K562 (cell line): Measurements from ENCODE around the gene ZNF620. TPM values are rescaled to one million over a fixed set of nuclear protein-coding genes. Genes with fewer than 3 reads are reported as not detected.

Experiments
- AFF1 ChIP-seq, 2 experiments: fragments of 450-650 bp; IDR thresholded peaks; 2 replicates each; pipeline ENCODE4 v1.6.1; 2018; ENCODE audit warnings: mild to moderate bottlenecking in 2 of 2, low read depth in 1 of 2; ENCODE audit not compliant: partially characterized antibody in 2 of 2
- ATF3 ChIP-seq, 2 experiments: fragments of 450-650 bp in 1 of 2; sonication (generic) in 1 of 2; formaldehyde crosslinking in 1 of 2; IDR thresholded peaks in 1 of 2; conservative IDR thresholded peaks in 1 of 2; 2 replicates each; pipeline versions ENCODE4 v1.6.1 to v1.8.1; 2016 to 2023; ENCODE audit warnings: mild to moderate bottlenecking in 2 of 2, moderate library complexity in 2 of 2, inconsistent platforms in 1 of 2, missing genetic modification reagents in 1 of 2
- BACH1 ChIP-seq: fragments of 200-800 bp; sonication (Bioruptor generic); IDR thresholded peaks from 2 replicates; pipeline ENCODE4 v1.6.1; 2016; ENCODE audit warnings: missing genetic modification characterization, missing compliant biosample characterization
- CHAMP1 ChIP-seq: fragments of 450-650 bp; IDR thresholded peaks from 2 replicates; pipeline ENCODE4 v1.6.1; 2016; ENCODE audit warnings: mild to moderate bottlenecking
- MCM5 ChIP-seq: fragments of 450-650 bp; IDR thresholded peaks from 2 replicates; pipeline ENCODE4 v1.6.1; 2016; ENCODE audit warnings: low read depth
- NR3C1 ChIP-seq: sonication (generic); formaldehyde crosslinking; IDR thresholded peaks from 2 replicates; pipeline ENCODE4 v1.8.1; 2022; ENCODE audit warnings: missing genetic modification reagents
- PRDM10 ChIP-seq: fragments of 450-650 bp; IDR thresholded peaks from 2 replicates; pipeline ENCODE4 v1.6.1; 2018; ENCODE audit not compliant: partially characterized antibody
- RAD21 ChIP-seq, 2 experiments: fragments of 250-450 bp in 1 of 2; fragments of 450-650 bp in 1 of 2; sonication (Bioruptor Pico) in 1 of 2; formaldehyde crosslinking in 1 of 2; IDR thresholded peaks in 1 of 2; conservative IDR thresholded peaks in 1 of 2; 2 replicates each; pipeline versions ENCODE4 v1.4.0 to v1.8.0; 2020 to 2022; ENCODE audit warnings: mild to moderate bottlenecking in 2 of 2, moderate library complexity in 1 of 2
- SIN3A ChIP-seq, 2 experiments: fragments of 150-350 bp in 1 of 2; IDR thresholded peaks; 2 replicates each; pipeline ENCODE4 v1.6.1; 2011 to 2016; ENCODE audit warnings: borderline replicate concordance in 2 of 2, low read depth in 2 of 2, low read length in 2 of 2, mild to moderate bottlenecking in 2 of 2, moderate library complexity in 2 of 2; ENCODE audit not compliant: control insufficient read depth in 1 of 2
- SIX5 ChIP-seq, 2 experiments: IDR thresholded peaks; 2 replicates each; pipeline ENCODE4 v1.6.1; 2011; ENCODE audit warnings: low read length in 2 of 2, borderline replicate concordance in 1 of 2, low read depth in 1 of 2, mild to moderate bottlenecking in 1 of 2, moderate library complexity in 1 of 2; ENCODE audit not compliant: insufficient read depth in 1 of 2
- TCF15 ChIP-seq: fragments of 250-450 bp; sonication (Bioruptor Pico); IDR thresholded peaks from 2 replicates; pipeline ENCODE4 v1.8.0; 2022; ENCODE audit warnings: moderate library complexity, mild to moderate bottlenecking, inconsistent platforms
- polyA plus RNA-seq, 8 experiments: library from polyadenylated mRNA; depleted of rRNA in 4 of 8; stranded (reverse) in 5 of 8; unstranded in 3 of 8; fragments of >200 nt; fragmentation: Nextera tagmentation in 2 of 8; fragmentation: Illumina TruSeq in 1 of 8; extraction: Ambion mirVana in 2 of 8; extraction: Trizol in 1 of 8; gene quantifications; 2 replicates each; pipeline versions ENCODE4 v1.2.1 to v1.2.3, GENCODE V29; 2011 to 2014; ENCODE audit warnings: inconsistent platforms in 1 of 8, missing spikeins in 1 of 8
- total RNA-seq, 7 experiments: library from RNA; depleted of rRNA in 6 of 7; stranded (reverse); fragments of >200 nt in 6 of 7; fragmentation: Illumina TruSeq in 2 of 7; extraction: Trizol in 2 of 7; gene quantifications; 2 replicates each; pipeline versions ENCODE4 v1.2.1 to v1.2.3, GENCODE V29; 2011 to 2021; ENCODE audit warnings: low replicate concordance in 1 of 7

ZNF620 gene
- total and polyA plus RNA-seq, 9 of the 15 experiments (the other 6 are each of a cell fraction or from before 2014, with no cell fraction given), result 1.2 to 5.5 (median 3.3) TPM

GRCh38 chr3:40456940-40457823, 48.7 kb upstream of the ZNF620 start, which contains the start of gene RPL14 (continued):
- no peak for TF ChIP-seq PRDM10
- TF ChIP-seq ATF3 (IDR thresholded peaks at IDR 0.05), result no peak
- TF ChIP-seq ATF3 (CRISPR knock-in tag; conservative IDR thresholded peaks at IDR 0.05), result peak; percentile 75; the same call in 1 of the 2 replicates
- TF ChIP-seq AFF1 (IDR thresholded peaks at IDR 0.05; ENCODE audit: low read depth in 1 of 2, partially characterized antibody in 2 of 2), result peak; percentile 32 to 80
- TF ChIP-seq SIX5 (IDR thresholded peaks at IDR 0.05; ENCODE audit: borderline replicate concordance in 1 of 2, insufficient read depth in 1 of 2, low read depth in 1 of 2, low read length in 2 of 2), result peak; percentile 11 to 25; a peak in 1 of 4 replicates
- TF ChIP-seq TCF15 (CRISPR knock-in tag), result no peak
- peak in 1 of 2 experiments; percentile 93; a peak in 2 of 4 replicates for TF ChIP-seq SIN3A (IDR thresholded peaks at IDR 0.05; ENCODE audit: borderline replicate concordance in 2 of 2, control insufficient read depth in 1 of 2, low read depth in 2 of 2, low read length in 2 of 2)
- TF ChIP-seq BACH1 (tag), result no peak
- peak in 1 of 2 experiments; percentile 6; a peak in 1 of 4 replicates for TF ChIP-seq RAD21 (CRISPR knock-in tag; conservative IDR thresholded peaks at IDR 0.05 in 1 of 2, IDR thresholded peaks at IDR 0.05 in 1 of 2)
- no peak for TF ChIP-seq MCM5
- peak; percentile 86; the same call in 1 of the 2 replicates for TF ChIP-seq NR3C1 (CRISPR knock-in tag)
- TF ChIP-seq CHAMP1, result no peak
